Mesenteric fat pad (tissue), 1 donor: Measurements from ENCODE around the gene TLR3. TPM values are rescaled to one million over a fixed set of nuclear protein-coding genes. Genes with fewer than 3 reads are reported as not detected.

Experiments
- DNase-seq: peaks from one replicate; pipeline ENCODE4 v3.0.0-alpha.2; 2020; ENCODE audit warnings: low spot score
- total RNA-seq: library from RNA; stranded (reverse); fragmentation: NEBNext Ultra II Directional; extraction: Animal tissue kit (Norgen Biotek cat#: 25700); gene quantifications from one replicate; pipeline ENCODE4 v1.2.1, GENCODE V29; 2021
- donor health status: DM: yes; HTN: yes; CAD: no.

Gene TLR3
- total RNA-seq, 1 donor from 2014 or later, result 10.9 TPM

DNA sequence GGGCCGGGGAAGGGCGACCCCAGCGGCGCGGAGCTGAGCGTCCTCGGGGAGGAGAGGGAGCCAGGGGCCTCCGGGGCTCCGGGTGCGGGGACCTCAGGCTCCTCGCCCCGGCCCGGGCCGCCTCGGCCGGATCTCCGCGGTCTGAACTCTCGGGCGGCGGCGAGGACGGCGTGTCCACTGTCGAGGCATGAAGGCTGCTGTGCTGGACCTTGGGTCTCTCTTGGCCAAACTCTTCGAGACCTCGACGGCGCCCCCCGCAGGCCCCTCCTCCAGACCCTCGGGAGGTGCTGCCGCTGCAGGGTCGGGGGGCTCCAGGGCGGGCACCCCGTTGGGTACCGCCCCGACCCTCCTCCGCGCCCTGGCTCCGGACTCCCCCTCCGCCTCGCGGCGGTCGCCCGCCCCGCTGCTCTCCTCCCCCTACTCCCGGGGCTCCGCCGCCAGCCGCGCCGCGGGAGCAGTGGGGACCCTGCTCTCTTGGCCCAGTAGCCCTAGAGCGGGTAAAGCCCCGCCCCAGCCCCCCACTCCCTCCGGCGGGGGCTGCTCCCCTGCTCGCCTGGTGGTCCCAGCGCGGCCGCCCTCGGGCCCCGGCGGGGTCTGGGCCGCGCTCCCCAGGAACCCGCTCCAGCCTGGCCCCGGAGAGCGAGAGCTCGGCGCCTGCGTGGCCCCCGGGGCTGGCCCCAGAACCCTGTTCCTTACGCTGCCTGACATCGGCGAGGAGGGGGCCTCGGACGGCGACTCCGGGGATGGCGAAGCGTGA is 36.1 kb downstream of the TLR3 start:
- DNase-seq, result no peak

DNA sequence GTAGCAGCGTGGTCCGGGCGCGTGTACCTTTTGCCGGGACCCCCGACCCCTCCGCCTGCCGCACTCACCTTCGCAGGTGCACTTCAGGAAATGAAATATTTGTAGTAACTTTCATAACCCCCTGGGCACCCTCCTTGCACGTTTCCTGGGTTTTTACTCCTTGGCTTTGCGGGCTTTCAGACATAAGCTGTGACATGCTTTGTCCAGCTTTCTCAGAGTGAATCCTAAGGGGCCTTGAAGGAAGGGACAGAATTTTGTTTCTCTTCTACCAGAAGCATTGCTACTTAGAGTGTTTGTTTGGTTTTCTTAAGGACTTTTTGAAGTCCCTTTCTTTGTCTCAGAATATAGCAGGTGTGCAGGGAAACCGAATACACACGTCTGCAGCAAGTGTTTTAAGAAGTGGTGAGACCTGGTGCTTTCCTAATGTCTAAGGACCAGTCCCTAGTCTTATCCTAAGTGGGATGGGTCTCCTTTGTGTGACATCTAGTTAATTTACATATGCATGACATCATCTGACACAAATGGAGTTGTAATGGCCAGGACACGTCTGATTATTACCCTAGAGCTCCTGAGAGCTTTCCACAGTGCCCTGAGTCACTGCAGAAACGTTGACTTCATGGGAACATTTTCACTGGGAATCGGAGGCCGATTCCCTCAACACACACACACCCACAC is 36.8 kb downstream of the TLR3 start:
- no peak for DNase-seq

DNA sequence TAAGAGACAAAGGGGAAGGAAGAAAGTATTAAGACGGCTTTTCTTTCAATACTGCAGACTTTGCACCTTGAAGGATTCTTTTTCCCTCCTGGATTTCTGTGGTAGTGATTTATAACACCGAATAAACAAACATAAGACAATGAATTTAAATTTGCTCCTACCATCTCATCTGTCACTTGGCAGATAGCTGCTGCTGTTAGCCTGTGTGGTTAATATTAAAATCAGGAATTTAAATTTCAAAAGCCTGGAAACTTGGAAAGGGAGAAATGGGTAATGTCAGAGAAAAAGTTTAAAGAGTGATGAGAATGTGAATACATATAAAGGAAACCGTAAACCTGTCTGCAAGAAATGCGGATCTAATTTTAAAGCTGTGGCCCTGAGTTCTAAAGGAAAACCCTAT is 39.0 kb downstream of the TLR3 start:
- DNase-seq, result no peak

DNA sequence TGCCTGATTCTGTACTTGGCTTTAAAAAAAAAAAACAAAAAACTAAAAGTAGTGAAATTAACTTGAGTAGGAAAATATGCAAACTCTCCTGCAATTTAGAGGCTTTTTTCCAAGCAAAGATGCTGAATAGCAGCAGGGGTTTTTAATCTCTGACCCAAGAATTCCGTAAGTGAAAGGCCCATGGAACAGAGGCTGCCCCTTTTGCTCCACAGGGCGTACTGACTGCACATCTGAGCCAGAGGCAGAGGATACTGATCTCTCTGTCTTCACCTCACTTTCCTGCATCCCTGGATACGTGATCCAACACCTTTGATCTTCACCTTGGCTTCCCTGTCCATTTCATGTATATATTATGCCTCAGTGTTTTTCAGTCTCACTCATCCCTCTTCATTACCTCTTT is 39.4 kb downstream of the TLR3 start:
- no peak for DNase-seq

DNA sequence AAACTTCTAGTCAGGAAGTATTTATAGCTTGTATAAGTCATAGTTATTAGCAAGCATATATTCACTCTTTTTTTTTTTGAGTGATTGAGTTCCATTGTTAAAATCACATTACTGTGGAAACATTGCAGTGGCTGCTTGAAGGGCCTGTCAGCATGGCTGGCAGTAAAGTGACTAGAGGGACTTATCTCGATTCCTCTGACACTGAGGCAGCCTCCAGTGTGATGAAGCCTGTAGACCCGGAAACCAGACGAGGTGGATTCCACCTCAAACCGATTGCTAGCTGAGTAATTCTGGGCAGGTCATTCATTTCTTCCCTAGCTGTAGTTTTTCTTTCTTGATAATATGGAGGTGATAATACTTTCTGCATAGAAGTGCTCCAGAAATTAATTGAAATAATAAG is 40.3 kb downstream of the TLR3 start:
- DNase-seq, result no peak

DNA sequence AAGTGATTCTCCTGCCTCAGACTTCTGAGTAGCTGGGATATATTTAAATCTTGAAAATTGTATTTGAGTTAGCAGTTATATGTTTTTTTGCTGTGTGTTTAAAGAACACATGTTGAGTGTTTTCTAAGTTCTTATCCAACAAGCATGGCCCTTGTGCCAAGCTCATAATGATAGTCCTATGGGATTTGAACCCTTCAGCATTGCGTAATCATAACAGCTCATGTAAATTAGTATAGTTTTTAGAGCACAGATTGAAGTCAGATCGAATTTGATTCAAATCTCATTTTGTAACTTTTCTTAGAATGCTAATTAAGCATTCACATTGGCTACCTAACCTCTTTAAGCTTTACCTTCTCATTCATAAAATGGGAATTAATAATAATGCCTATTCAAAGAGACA is 47.7 kb downstream of the TLR3 start:
- DNase-seq, result no peak

DNA sequence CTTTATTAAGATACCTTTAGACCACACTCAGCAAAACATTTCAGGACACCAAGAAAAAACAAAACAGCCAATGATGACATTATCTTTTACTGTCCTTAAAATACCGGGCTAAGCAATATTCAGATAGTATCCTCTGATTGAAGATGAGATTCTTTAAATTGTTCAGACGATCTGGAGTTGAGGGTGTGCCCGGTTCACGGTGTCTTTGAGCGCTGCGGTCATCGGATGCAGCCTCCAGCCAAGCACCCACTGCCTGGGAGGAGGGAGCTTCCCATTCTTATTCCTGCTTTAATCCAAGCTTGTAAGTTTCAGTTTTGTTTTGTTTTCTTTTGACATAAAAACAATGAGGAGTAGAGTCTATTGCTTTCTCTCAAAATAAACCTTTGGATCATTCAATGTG is 49.6 kb downstream of the TLR3 start:
- DNase-seq, result no peak

DNA sequence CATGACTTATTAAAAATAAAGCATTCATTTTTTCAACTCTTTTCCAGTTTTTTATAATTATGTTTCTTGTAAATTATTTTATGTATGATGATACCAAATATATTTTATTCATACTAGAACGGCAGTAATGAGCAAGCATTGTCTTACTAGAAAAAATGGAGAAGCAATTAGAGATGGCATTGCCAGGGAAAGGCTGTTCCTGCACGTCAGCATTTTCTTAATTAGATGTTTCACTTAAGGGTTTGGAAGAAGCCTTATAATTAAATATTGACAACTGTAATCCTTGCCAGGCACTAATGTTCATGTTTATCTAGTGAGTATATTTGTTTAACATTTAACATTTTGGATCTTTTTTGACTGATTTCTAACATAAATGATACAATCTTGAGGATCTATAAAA is 52.1 kb downstream of the TLR3 start:
- no peak for DNase-seq

DNA sequence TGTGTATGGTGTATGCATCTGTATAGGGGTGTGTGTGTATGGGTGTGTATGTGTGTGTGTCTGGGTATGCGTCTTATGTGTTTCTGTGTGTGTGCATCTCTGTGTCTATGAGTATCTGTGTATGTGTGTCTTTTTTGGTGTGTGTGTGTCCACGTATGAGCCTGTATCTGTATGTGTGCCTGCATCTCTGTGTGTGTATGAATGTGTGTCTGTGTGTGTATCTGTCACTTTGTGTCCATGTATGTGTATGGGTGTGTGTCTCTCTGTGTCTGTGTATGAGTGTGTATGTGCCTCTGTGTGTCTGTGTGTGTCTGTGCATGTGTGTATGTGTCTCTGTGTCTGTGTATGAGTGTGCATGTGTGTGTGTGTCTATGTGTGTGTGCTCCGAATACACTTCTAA is 59.9 kb downstream of the TLR3 start:
- DNase-seq, result no peak

DNA sequence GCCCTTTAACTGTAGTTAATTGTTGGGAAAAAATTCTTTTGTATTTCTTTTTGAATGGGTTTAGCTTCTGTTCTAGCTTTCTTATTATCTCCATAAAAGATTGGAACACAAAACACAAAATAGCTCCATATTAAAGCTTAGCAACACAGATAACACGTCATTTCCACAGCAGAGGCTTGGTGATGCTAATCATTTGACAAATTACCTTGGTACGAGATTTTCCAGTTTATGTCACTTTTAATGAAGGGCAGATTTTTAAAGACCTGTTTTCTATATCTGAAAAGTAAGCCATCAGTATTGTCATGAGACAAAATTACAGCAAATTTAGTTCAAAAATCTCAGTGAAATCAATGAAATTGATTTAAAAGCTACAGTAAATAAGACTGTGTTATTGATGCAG is 63.0 kb downstream of the TLR3 start:
- no peak for DNase-seq

DNA sequence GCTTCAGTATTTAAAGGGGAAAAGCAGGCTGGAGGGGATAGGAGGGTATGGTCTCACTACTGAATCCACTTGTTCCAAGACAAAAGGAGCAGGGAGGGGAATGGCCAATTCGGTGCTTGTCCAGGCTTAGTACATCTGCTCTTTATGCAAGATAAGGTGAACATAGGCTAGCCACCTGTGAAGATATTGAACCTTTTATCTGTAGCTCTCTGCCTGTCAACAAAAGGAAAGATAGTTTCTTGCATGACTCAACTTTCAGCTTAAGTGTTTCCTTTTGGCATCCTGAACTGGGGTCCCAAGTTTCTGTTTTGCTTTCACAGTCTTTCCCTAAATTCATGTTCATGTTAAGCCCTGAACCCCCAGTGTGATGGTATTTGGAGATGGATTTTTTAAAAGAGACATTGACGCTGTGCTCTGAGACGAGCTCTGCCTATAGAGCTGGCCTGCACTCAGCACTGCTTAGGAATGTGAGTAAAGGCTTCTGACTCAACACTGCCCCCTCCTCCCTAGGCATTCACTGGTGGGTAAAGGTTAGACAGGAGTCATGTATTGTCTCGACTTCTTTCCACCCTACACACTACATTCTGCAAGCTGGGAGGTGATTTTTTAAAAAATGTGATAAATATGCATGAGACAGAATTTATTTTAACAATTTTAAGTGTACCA is 63.8 kb downstream of the TLR3 start:
- DNase-seq, result no peak

DNA sequence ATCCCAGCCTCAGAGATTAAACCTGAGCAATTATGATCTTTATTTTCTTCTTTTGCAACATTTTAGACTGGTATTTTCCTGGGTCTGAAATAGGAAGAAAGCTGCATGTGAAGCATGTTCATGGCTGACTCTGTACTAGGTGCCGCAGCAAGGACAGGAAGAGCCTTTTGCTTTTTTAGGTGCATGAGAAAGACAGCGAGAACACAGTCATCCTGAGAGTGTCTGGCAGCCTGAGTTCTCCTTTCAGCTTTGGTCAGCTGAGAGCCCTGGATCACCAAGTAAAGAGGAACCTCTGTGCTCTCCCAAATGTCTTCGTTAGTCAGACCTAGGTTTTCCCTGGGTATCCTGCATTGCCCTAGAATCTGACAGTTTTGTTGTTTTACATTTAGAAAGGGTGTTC is 65.3 kb downstream of the TLR3 start:
- no peak for DNase-seq

DNA sequence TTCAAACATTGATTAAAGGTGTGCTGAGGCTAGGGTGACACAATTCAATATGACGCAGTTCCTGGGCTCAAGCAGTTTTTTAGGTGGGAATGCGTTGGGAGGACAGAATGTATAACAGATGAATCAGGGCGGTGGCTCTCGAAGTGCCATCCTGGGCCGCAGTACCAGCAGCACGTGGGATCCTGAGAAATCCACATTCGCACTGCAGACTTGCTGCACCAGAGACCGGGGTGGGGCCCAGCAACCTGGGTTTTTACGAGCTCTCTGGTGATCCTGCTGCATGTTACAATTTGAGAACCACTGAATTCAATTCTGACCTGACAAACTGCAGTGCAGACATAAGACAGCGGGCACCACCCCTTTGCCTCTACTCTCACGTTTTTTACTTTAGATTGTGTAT is 65.9 kb downstream of the TLR3 start:
- DNase-seq, result no peak

DNA sequence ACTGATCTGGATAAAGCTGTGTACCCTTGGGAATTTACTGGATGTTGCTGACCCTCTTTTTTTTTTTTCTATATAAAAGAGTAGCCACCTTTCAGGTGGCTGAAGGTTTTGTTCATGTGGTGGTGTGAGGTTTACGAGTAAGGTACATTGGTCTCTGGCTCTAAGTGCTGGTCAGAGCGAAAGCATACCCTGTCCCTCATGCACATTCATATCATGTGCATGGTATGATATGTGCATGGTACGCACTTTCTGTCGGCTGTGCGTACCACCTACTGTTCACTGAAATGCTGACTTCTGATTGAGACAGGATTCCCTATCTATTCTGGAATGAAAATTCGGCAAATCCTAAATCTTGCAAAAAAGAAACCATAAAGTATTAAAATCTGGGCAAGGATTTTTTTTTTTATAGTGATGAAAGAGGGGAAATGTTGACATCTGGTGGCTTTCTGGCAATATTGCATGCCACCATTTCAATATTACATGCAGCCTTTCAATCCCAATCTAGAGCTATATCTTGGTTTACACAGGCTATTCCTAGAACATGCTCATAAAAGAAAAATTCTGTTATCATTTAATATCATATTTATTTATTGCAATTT is 68.3 kb downstream of the TLR3 start:
- no peak for DNase-seq

Other genes with a start within 250 kb of the TLR3 start
- 10.1 TPM for gene FAM149A, start 35.5 kb downstream of the TLR3 start, total RNA-seq
- gene CYP4V2, start 122.4 kb downstream of the TLR3 start, total RNA-seq, result 18.7 TPM
- gene KLKB1, start 158.4 kb downstream of the TLR3 start, total RNA-seq, result not detected
- gene F11, start 197.0 kb downstream of the TLR3 start, total RNA-seq, result not detected